Endothelial cell of umbilical vein (primary cell): ENCODE results near the gene ACOD1. TPM values are rescaled to one million over a fixed set of nuclear protein-coding genes. Genes with fewer than 3 reads are reported as not detected.

Experiments used
- BruUV-seq: library from RNA; stranded (reverse); fragments of 400-500 nt; replicated peaks from 2 replicates; lab custom pipeline; 2021; lab: Mats Ljungman, UMichigan
- CTCF ChIA-PET: fragments of 300-600, 350-600 bp; sonication (Branson Sonifier 250); formaldehyde crosslinking; loops from one replicate; lab custom pipeline; 2021; ENCODE audit warnings: antibody characterized with exemption, inconsistent platforms; lab: Charles Lee
- POLR2A ChIA-PET: fragments of 300-600, 350-600 bp; sonication (Branson Sonifier 250); formaldehyde crosslinking; loops from one replicate; lab custom pipeline; 2021; ENCODE audit warnings: antibody characterized with exemption, inconsistent platforms; lab: Charles Lee
- DNase-seq: peaks from one replicate; pipeline ENCODE4 v3.0.0-alpha.2; 2011; ENCODE audit warnings: low read depth, low spot score
- FAIRE-seq: peaks from 2 replicates; lab custom pipeline; 2011; peaks lifted over from hg19 to GRCh38; lab: Jason Lieb, UNC
- H2AFZ ChIP-seq: 2 replicates; pipeline ENCODE4 v1.6.0; 2012; ENCODE audit warnings: low read depth, low read length, control low read depth, inconsistent platforms
- H3K27ac ChIP-seq: 2 replicates; pipeline ENCODE4 v1.5.1; 2011; ENCODE audit warnings: low read depth, mild to moderate bottlenecking, control low read depth, low read length, moderate library complexity; ENCODE audit not compliant: insufficient read depth
- H3K27me3 ChIP-seq, 2 experiments: 2 replicates each; pipeline versions ENCODE4 v1.6.0 to v1.6.1; 2011; ENCODE audit warnings: low read length in 2 of 2, mixed read lengths in 1 of 2; ENCODE audit not compliant: control insufficient read depth in 2 of 2, insufficient read depth in 2 of 2
- H3K36me3 ChIP-seq, 2 experiments: 2 replicates in 1 of 2; 3 replicates in 1 of 2; pipeline ENCODE4 v1.5.1; 2011; ENCODE audit warnings: low read length in 2 of 2, mild to moderate bottlenecking in 1 of 2, moderate library complexity in 1 of 2; ENCODE audit not compliant: control insufficient read depth in 2 of 2, insufficient read depth in 2 of 2; ENCODE audit errors: extremely low read depth in 1 of 2
- H3K4me1 ChIP-seq: 3 replicates; pipeline ENCODE4 v1.5.1; 2011; ENCODE audit warnings: mild to moderate bottlenecking, low read length; ENCODE audit not compliant: control insufficient read depth, insufficient read depth; ENCODE audit errors: extremely low read depth
- H3K4me2 ChIP-seq: 2 replicates; pipeline ENCODE4 v1.6.1; 2011; ENCODE audit warnings: low read length, control low read depth, mixed read lengths; ENCODE audit not compliant: insufficient read depth
- H3K4me3 ChIP-seq, 3 experiments: fragments of 200-600 bp in 1 of 3; sonication (generic), shearing (Covaris generic) in 1 of 3; replicated peaks in 1 of 3; 2 replicates each; pipeline ENCODE4 v1.5.1; 2011 to 2016; ENCODE audit warnings: control low read depth in 3 of 3, low read length in 3 of 3, mild to moderate bottlenecking in 2 of 3, inconsistent platforms in 1 of 3, low read depth in 1 of 3, moderate library complexity in 1 of 3; ENCODE audit not compliant: insufficient read depth in 1 of 3
- H3K79me2 ChIP-seq: 2 replicates; pipeline ENCODE4 v1.6.0; 2012; ENCODE audit warnings: low read length, inconsistent platforms; ENCODE audit not compliant: control insufficient read depth, insufficient read depth
- H3K9ac ChIP-seq: replicated peaks from 2 replicates; pipeline ENCODE3; 2011; ENCODE audit warnings: low read length, control low read depth; ENCODE audit not compliant: insufficient read depth; ENCODE audit errors: extremely low read depth
- H3K9me1 ChIP-seq: replicated peaks from 3 replicates; pipeline ENCODE4 v1.6.0; 2011; ENCODE audit warnings: mild to moderate bottlenecking, low read length; ENCODE audit not compliant: control insufficient read depth, insufficient read depth; ENCODE audit errors: extremely low read depth
- H3K9me3 ChIP-seq: replicated peaks from 2 replicates; pipeline ENCODE4 v1.5.1; 2012; ENCODE audit warnings: low read length, inconsistent platforms; ENCODE audit not compliant: control insufficient read depth, insufficient read depth
- H4K20me1 ChIP-seq: replicated peaks from 2 replicates; pipeline ENCODE3; 2011; ENCODE audit warnings: mild to moderate bottlenecking, low read length; ENCODE audit not compliant: control insufficient read depth, insufficient read depth; ENCODE audit errors: extremely low read depth
- CTCF ChIP-seq, 2 donors: IDR thresholded peaks; 1 replicate in 1 of 2; 2 replicates in 1 of 2; pipeline ENCODE4 v1.5.1; 2011; ENCODE audit warnings: low read length in 2 of 2, mild to moderate bottlenecking in 2 of 2, moderate library complexity in 2 of 2, control low read depth in 1 of 2, inconsistent platforms in 1 of 2, low read depth in 1 of 2; ENCODE audit not compliant: insufficient read depth in 1 of 2; ENCODE audit errors: extremely low read depth in 1 of 2
- GATA2 ChIP-seq: IDR thresholded peaks from 2 replicates; pipeline ENCODE4 v1.7.0; 2011; ENCODE audit warnings: low read depth, mild to moderate bottlenecking, moderate library complexity, mixed read lengths, low read length; ENCODE audit not compliant: insufficient read length, insufficient read depth
- JUN ChIP-seq: IDR thresholded peaks from 2 replicates; pipeline ENCODE4 v1.6.1; 2011; ENCODE audit warnings: borderline replicate concordance, low read depth; ENCODE audit not compliant: insufficient read length, insufficient read depth
- POLR2A ChIP-seq: IDR thresholded peaks from 2 replicates; pipeline ENCODE4 v1.6.1; 2012; ENCODE audit warnings: low read depth, mild to moderate bottlenecking, control low read depth, low read length
- dilution Hi-C: fragments of 300-500 bp; cut with MboI; formaldehyde crosslinking; loops from one replicate; pipeline ENCODE4 v1.15.0; 2019; ENCODE audit warnings: low sequenced_read_pairs; ENCODE audit not compliant: extremely low pct_ligation_motif_present
- intact Hi-C: fragments of 100-400 bp; cut with micrococcal nuclease; formaldehyde crosslinking; loops from one replicate; pipeline ENCODE4 v1.10.0; 2022
- polyA plus RNA-seq, 4 experiments: library from polyadenylated mRNA; depleted of rRNA in 3 of 4; stranded (reverse) in 3 of 4; unstranded in 1 of 4; fragments of >200 nt; gene quantifications; 2 replicates each; pipeline versions ENCODE4 v1.2.1 to v1.2.3, GENCODE V29; 2011 to 2012; ENCODE audit warnings: missing spikeins in 1 of 4
- total RNA-seq: library from RNA; stranded (reverse); gene quantifications from 2 replicates; pipeline ENCODE4 v1.2.3, GENCODE V29; 2021

ACOD1 gene
- total and polyA plus RNA-seq, 2 donors (not counting 3 experiments of a cell fraction or from before 2014, with no cell fraction given) = not detected

- peaks cover 3 to 12% of the 10 kb centered on the region in 2 experiments for H3K27me3 ChIP-seq
- H2AFZ ChIP-seq = no peak overlapping the region
- no peaks in the 10 kb centered on the region for H3K9me1 ChIP-seq
- DNase-seq (peak; percentile 89), FAIRE-seq (peak; percentile 97)
- dilution Hi-C loops (no loop called here), intact Hi-C loops (loop anchor here (1.0 to 10.0 kb wide), 12 partner anchors 17 to 1217 kb away; partner anchors contain the start of gene KCTD12)
- BruUV-seq = no TSS peak
- TF ChIP-seq POLR2A = no peak
- peak; percentile 63 for TF ChIP-seq GATA2
- TF ChIP-seq JUN = no peak
- TF ChIP-seq CTCF (IDR thresholded peaks at IDR 0.05; ENCODE audit: extremely low read depth in 1 of 2, insufficient read depth in 1 of 2, low read depth in 1 of 2, low read length in 2 of 2) = peak; percentile 93 to 97
- peaks cover 5% of the 10 kb centered on the region for H3K4me1 ChIP-seq
- no peak overlapping the region for H3K27ac ChIP-seq
- H3K79me2 ChIP-seq = no peaks in the 10 kb centered on the region
- no peaks in the 10 kb centered on the region for H4K20me1 ChIP-seq
- ChIA-PET POLR2A (interaction anchor here (1.0 to 1.2 kb wide), 2 partner anchors 17 to 18 kb away, joined by 3 to 4 read pairs; partner anchors contain the start of gene KCTD12), CTCF (interaction anchor here (0.5 to 4.0 kb wide), 44 partner anchors 8 to 1231 kb away, joined by 3 to 96 read pairs (median 4); partner anchors contain the start of gene KCTD12)
- H3K9ac ChIP-seq = no peak overlapping the region
- no peaks in the 10 kb centered on the region for H3K9me3 ChIP-seq
- no peaks in the 10 kb centered on the region for H3K36me3 ChIP-seq
- no peak overlapping the region for H3K4me3 ChIP-seq
- peak overlapping the region; percentile 21 for H3K4me2 ChIP-seq
These were observed 44.7 kb upstream of the ACOD1 start for GRCh38 chr13:76903544-76904162.
